PC-3 (cell line): ENCODE measurements around the gene FBXO31. TPM values are rescaled to one million over a fixed set of nuclear protein-coding genes. Genes with fewer than 3 reads are reported as not detected.

Source experiments
- ATAC-seq: fragments of 200-7000 bp; cut with Tn5 transposase; 2 replicates; pipeline ENCODE4 v1.9.1; 2020; ENCODE audit warnings: mild to moderate bottlenecking, moderate library complexity
- BruUV-seq: library from RNA; stranded (reverse); fragments of 400-500 nt; replicated peaks from 2 replicates; lab custom pipeline; 2021; lab: Mats Ljungman, UMichigan
- CTCF ChIA-PET: fragments of 300-600 bp; sonication (Branson Sonifier 250); formaldehyde crosslinking; loops from one replicate; lab custom pipeline; 2022; ENCODE audit warnings: antibody characterized with exemption; lab: Charles Lee
- POLR2A ChIA-PET: fragments of 300-600 bp; sonication (Branson Sonifier 250); formaldehyde crosslinking; loops from one replicate; lab custom pipeline; 2022; ENCODE audit warnings: antibody characterized with exemption; ENCODE audit not compliant: unreplicated experiment; lab: Charles Lee
- DNase-seq: peaks from one replicate; pipeline ENCODE4 v3.0.0-alpha.2; 2015
- H2AFZ ChIP-seq: fragments of 300-600 bp; sonication (generic); 2 replicates; pipeline ENCODE4 v1.6.0; 2016; ENCODE audit warnings: antibody characterized with exemption, low read length
- H3F3A ChIP-seq: fragments of 300-600 bp; sonication (generic); one replicate; pipeline ENCODE4 v1.6.0; 2017; ENCODE audit warnings: antibody characterized with exemption, low read length, control low read depth, mild to moderate bottlenecking; ENCODE audit not compliant: unreplicated experiment
- H3K27ac ChIP-seq: fragments of 300-600 bp; sonication (generic); 2 replicates; pipeline ENCODE4 v1.5.1; 2016; ENCODE audit warnings: mild to moderate bottlenecking, low read length
- H3K27me3 ChIP-seq: fragments of 300-600 bp; sonication (generic); 2 replicates; pipeline ENCODE4 v1.6.1; 2016; ENCODE audit warnings: low read length, mixed read lengths
- H3K36me3 ChIP-seq: fragments of 300-600 bp; sonication (generic); 2 replicates; pipeline ENCODE4 v1.6.1; 2016; ENCODE audit warnings: low read depth, mixed run types, low read length, mixed read lengths
- H3K4me1 ChIP-seq: fragments of 300-600 bp; sonication (generic); 2 replicates; pipeline ENCODE4 v1.5.1; 2016; ENCODE audit warnings: low read length; ENCODE audit not compliant: insufficient read depth
- H3K4me2 ChIP-seq: fragments of 300-600 bp; sonication (generic); 2 replicates; pipeline ENCODE4 v1.6.0; 2016; ENCODE audit warnings: low read length
- H3K4me3 ChIP-seq: fragments of 300-600 bp; sonication (generic); 2 replicates; pipeline ENCODE4 v1.5.1; 2016; ENCODE audit warnings: mild to moderate bottlenecking, low read length, mixed read lengths
- H3K79me2 ChIP-seq: fragments of 300-600 bp; sonication (generic); 2 replicates; pipeline ENCODE4 v1.6.1; 2017; ENCODE audit warnings: low read length, mixed read lengths
- H3K9ac ChIP-seq: fragments of 300-600 bp; sonication (generic); 2 replicates; pipeline ENCODE4 v1.6.0; 2016; ENCODE audit warnings: mild to moderate bottlenecking, low read length
- H3K9me2 ChIP-seq: fragments of 300-600 bp; sonication (generic); replicated peaks from 2 replicates; pipeline ENCODE4 v1.6.1; 2016; ENCODE audit warnings: mixed run types, low read length, mixed read lengths
- H3K9me3 ChIP-seq: fragments of 300-600 bp; sonication (generic); 2 replicates; pipeline ENCODE4 v1.6.1; 2016; ENCODE audit warnings: low read length, mixed read lengths
- H4K20me1 ChIP-seq: fragments of 300-600 bp; sonication (generic); 2 replicates; pipeline ENCODE4 v1.6.1; 2016; ENCODE audit warnings: low read length, mixed read lengths
- CTCF ChIP-seq: fragments of 300-600 bp; sonication (generic); conservative IDR thresholded peaks from 2 replicates; pipeline ENCODE4 v1.5.1; 2017; ENCODE audit warnings: antibody characterized with exemption, low read depth, mild to moderate bottlenecking, low read length
- EZH2 ChIP-seq: fragments of 300-600 bp; sonication (generic); IDR thresholded peaks from one replicate; pipeline ENCODE4 v1.6.1; 2017; ENCODE audit warnings: antibody characterized with exemption, mild to moderate bottlenecking, low read length; ENCODE audit not compliant: unreplicated experiment
- EZH2phosphoT487 ChIP-seq: fragments of 300-600 bp; sonication (generic); IDR thresholded peaks from 2 replicates; pipeline ENCODE4 v1.6.1; 2018; ENCODE audit warnings: mild to moderate bottlenecking, antibody characterized with exemption, low read length, borderline replicate concordance
- intact Hi-C: fragments of 100-400 bp; cut with micrococcal nuclease; formaldehyde crosslinking; loops from 2 replicates; pipeline ENCODE4 v1.9.0; 2023
- total RNA-seq: library from RNA; depleted of rRNA; stranded (reverse); fragments of >200 nt; gene quantifications from 2 replicates; pipeline ENCODE4 v1.2.3, GENCODE V29; 2014

FBXO31 gene
- total RNA-seq, 1 experiment from 2014 or later: 14.8 TPM

DNA sequence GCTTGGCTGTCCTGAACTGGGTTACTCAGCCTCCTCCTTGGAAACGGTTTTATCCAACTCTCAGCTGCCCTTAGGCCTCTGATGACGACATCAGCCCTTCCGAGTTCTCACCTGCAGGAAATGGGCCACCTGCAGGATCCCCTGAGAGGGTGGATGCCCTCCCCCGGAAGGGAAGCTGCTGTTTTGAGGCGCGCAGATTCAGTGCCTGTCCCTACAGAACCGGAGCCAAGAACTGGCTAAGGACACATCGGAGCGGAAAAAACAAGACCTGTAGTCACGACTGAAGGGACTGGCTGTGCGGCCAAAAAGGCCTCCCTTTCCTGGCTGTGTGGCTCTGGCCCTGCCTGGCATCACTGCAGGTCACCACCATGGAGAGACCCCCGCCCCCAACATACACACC lies 54.7 kb downstream of the FBXO31 start:
- no peak for ATAC-seq
- POLR2A ChIA-PET: no interaction called here
- intact Hi-C loops: no loop called here

DNA sequence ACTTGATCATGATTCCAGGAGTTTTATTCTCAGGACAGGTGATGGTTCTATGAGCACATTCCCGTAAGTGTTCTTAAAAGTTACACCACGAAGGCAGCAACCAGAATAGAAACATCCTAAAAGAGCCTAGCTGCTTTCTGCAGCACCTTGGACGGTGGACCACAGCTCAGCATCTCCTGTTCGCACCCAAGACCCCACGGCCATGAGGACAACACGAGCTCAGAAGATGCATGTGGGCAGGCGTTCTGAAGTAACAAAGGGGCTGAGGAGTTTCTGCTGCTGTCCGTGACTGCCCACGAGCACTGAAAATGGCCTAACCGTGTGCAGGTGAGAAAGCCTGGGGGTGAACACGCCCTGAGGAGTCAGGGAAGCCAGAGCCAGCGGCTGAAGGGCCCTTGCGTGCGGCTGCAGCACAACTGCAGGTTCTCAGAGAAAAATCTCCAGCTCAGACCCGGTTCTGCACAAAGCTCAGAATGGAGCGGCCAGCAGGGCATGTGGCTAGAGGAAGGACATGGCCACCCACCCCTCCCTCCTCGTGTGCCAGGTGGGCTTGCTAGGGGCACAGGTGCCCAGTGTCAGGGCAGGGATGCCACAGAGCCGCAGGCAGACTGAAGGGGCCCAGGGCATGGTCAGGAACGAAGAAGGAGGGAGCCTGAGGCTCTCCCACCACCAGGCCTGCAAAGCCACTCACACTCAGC lies 55.6 kb downstream of the FBXO31 start:
- intact Hi-C loops: no loop called here
- ChIA-PET CTCF (no interaction called here), POLR2A (no interaction called here)
- Histone ChIP-seq H3K79me2 (no peaks in the 10 kb centered on the region), H3K9me3 (no peaks in the 10 kb centered on the region), H3K36me3 (no peaks in the 10 kb centered on the region), H3K27ac (no peak overlapping the region), H3K4me3 (no peak overlapping the region), H3K4me2 (no peak overlapping the region), H3F3A (no peaks in the 10 kb centered on the region), H3K4me1 (no peaks in the 10 kb centered on the region), H3K9me2 (no peaks in the 10 kb centered on the region), H3K9ac (no peak overlapping the region), H3K27me3 (no peaks in the 10 kb centered on the region), H4K20me1 (no peaks in the 10 kb centered on the region), H2AFZ (no peak overlapping the region)
- TF ChIP-seq EZH2 (no peak), CTCF (no peak), EZH2phosphoT487 (no peak)
- DNase-seq: no peak
- ATAC-seq: no peak
- no TSS peak for BruUV-seq

More for the DNA sequence above, 54.7 kb downstream of the FBXO31 start:
- Histone ChIP-seq H3K4me3 (no peak overlapping the region), H3K9me3 (no peaks in the 10 kb centered on the region), H3K9me2 (no peaks in the 10 kb centered on the region), H3K79me2 (no peaks in the 10 kb centered on the region), H3F3A (no peaks in the 10 kb centered on the region), H2AFZ (no peak overlapping the region), H3K4me2 (no peak overlapping the region), H3K27me3 (no peaks in the 10 kb centered on the region), H3K9ac (no peak overlapping the region), H3K27ac (no peak overlapping the region), H4K20me1 (no peaks in the 10 kb centered on the region), H3K4me1 (no peaks in the 10 kb centered on the region), H3K36me3 (no peaks in the 10 kb centered on the region)
- CTCF ChIA-PET: no interaction called here
- no TSS peak for BruUV-seq
- TF ChIP-seq EZH2phosphoT487: no peak
- TF ChIP-seq EZH2: no peak
- TF ChIP-seq CTCF: no peak
- no peak for DNase-seq

DNA sequence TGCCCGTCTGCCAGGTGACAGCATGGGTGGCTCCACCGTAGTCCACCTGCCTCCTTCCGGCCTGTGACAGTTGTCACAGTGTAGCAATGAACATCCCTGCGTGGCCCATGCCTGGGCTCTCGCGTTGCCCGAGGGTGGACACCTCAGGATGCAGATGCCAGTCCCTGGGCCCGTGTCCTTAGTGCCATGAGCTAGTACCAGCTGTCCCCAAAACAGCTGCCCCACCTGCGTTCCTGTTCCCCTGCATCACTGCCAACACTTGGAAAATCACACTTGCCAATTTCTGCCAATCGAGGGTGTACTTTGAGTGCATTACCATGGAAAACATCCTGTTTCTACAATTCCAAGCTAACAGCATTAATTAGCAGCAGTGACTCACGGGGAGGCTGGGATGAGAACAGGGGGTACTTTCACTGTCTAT lies 57.4 kb downstream of the FBXO31 start:
- DNase-seq (no peak), ATAC-seq (no peak)
- Histone ChIP-seq H3F3A (no peaks in the 10 kb centered on the region), H2AFZ (no peak overlapping the region), H3K27ac (no peak overlapping the region), H3K79me2 (no peaks in the 10 kb centered on the region), H3K9ac (no peak overlapping the region), H3K4me3 (no peak overlapping the region), H3K9me2 (no peaks in the 10 kb centered on the region), H3K4me1 (no peaks in the 10 kb centered on the region), H4K20me1 (no peaks in the 10 kb centered on the region), H3K27me3 (no peaks in the 10 kb centered on the region), H3K4me2 (no peak overlapping the region), H3K9me3 (no peaks in the 10 kb centered on the region), H3K36me3 (no peaks in the 10 kb centered on the region)
- TF ChIP-seq CTCF: no peak
- no peak for TF ChIP-seq EZH2
- no peak for TF ChIP-seq EZH2phosphoT487
- CTCF ChIA-PET: no interaction called here
- intact Hi-C loops: no loop called here
- no TSS peak for BruUV-seq
- POLR2A ChIA-PET: no interaction called here
